ENCODE results near the gene R3HDM2.

R3HDM2 gene

GRCh38 chr12:57270966-57271470 is 159.8 kb downstream of the R3HDM2 start:
- DNase-seq (ENCODE audit: low read depth), result no peak
- no peak overlapping the region for H3K4me3 ChIP-seq (ENCODE audit: low read length)
- TF ChIP-seq, protein P1, sequence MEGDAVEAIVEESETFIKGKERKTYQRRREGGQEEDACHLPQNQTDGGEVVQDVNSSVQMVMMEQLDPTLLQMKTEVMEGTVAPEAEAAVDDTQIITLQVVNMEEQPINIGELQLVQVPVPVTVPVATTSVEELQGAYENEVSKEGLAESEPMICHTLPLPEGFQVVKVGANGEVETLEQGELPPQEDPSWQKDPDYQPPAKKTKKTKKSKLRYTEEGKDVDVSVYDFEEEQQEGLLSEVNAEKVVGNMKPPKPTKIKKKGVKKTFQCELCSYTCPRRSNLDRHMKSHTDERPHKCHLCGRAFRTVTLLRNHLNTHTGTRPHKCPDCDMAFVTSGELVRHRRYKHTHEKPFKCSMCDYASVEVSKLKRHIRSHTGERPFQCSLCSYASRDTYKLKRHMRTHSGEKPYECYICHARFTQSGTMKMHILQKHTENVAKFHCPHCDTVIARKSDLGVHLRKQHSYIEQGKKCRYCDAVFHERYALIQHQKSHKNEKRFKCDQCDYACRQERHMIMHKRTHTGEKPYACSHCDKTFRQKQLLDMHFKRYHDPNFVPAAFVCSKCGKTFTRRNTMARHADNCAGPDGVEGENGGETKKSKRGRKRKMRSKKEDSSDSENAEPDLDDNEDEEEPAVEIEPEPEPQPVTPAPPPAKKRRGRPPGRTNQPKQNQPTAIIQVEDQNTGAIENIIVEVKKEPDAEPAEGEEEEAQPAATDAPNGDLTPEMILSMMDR (conservative IDR thresholded peaks at IDR 0.05; ENCODE audit: low read length), result no peak

DNA sequence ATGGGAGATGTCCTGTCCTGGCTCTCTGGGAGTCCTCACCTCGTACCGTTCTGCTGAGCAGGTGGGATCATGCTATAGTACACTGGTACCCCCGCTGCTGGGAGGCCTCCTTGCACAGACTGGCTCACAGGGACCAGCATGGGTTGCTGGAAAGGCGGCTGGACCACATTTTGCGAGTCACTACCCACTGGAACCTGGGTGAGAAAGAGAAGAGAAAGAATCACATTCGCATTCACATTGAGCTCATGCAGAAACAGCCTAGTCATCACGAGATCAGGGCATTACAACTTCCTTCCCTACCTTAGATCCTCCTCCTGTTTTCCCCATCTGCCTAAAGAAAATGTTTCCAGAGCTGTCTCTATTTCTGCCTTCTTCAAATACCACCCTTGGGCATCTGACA is 162.6 kb downstream of the R3HDM2 start:
- DNase-seq (ENCODE audit: low read depth), result no peak
- no peak overlapping the region for H3K4me3 ChIP-seq (ENCODE audit: low read length)
- TF ChIP-seq, protein P1 (conservative IDR thresholded peaks at IDR 0.05; ENCODE audit: low read length), result no peak

GRCh38 chr12:57266681-57267080 is 164.2 kb downstream of the R3HDM2 start:
- no peak overlapping the region for H3K4me3 ChIP-seq (ENCODE audit: low read length)
- TF ChIP-seq, protein P1 (conservative IDR thresholded peaks at IDR 0.05; ENCODE audit: low read length), result no peak
- DNase-seq (ENCODE audit: low read depth), result no peak

DNA sequence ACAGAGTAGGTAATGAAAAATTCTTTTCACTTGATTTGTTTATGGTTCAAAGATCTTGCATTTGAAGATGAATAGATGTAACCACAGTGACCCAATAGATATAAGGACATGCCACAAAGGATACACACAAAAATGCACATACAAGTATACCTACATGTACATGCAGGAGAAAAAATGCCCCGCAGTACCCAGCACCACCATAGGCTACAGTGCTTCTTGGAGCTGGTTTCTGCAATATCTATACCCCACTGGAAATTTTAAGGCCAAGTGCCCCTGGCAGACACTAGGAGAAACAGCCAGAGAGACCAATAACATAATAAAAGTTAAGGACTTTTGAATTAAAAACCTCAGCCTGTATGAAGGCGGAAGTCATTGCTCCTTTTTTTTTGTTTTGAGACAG is 167.7 kb downstream of the R3HDM2 start:
- TF ChIP-seq, protein P1 (conservative IDR thresholded peaks at IDR 0.05; ENCODE audit: low read length), result no peak
- DNase-seq (ENCODE audit: low read depth), result no peak
- H3K4me3 ChIP-seq (ENCODE audit: low read length), result no peak overlapping the region

DNA sequence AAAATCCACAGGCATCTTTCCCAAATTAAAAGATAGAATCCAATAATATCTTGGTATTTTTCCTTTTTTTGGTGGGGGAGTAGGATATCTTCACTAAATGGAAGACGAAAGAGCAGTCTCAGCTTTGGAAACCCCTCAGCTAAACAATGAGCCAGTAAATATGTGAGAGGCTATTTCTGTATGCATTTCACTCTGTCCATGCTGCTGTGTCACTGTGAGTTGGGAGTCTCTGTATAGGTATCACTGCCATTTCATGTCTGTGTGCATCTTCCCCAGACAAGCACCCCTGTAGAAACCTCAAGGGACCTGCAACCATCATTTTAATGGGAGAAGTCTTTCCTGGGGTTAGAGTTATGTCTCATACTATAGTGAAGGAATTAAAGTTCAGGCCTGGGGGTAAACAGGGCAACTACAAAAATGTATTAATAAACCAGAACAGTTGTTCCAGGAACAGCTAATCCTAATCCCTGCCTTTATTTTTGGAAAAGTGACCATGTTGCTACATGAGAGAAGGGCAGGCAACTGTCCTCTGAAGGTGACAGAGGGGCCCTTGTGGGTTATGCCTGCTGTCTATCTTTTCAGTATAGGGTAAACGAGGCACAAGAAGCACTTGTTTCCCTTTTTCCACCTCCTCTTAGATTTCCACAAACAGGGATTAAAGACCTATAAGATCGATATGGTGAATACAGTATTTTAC is 168.6 kb downstream of the R3HDM2 start:
- H3K4me3 ChIP-seq (ENCODE audit: low read length), result no peak overlapping the region
- TF ChIP-seq, protein P1 (conservative IDR thresholded peaks at IDR 0.05; ENCODE audit: low read length), result no peak
- DNase-seq (ENCODE audit: low read depth), result no peak

GRCh38 chr12:57261428-57261865 is 169.4 kb downstream of the R3HDM2 start:
- DNase-seq (ENCODE audit: low read depth), result no peak
- H3K4me3 ChIP-seq (ENCODE audit: low read length), result no peak overlapping the region
- TF ChIP-seq, protein P1 (conservative IDR thresholded peaks at IDR 0.05; ENCODE audit: low read length), result no peak

DNA sequence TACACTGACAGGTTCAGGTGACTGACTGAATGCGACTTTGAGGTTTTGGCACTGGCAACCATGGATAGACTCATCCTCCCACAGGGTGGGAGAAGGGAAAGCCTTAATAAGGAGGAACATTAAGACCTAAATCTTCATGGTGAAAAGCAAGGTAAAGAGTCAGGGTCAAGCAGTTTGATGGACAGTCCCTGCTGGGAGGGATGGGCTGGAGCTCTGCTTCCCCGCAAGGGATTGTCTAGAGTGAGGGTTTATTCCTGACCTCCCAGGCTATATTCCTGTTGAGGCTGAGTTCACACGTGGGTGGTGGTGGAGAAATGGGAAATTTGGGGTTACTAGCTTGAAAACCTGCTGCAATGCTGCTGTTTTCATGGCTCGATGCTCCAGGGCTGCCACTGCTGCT is 170.5 kb downstream of the R3HDM2 start:
- DNase-seq (ENCODE audit: low read depth), result no peak
- H3K4me3 ChIP-seq (ENCODE audit: low read length), result no peak overlapping the region
- TF ChIP-seq, protein P1 (conservative IDR thresholded peaks at IDR 0.05; ENCODE audit: low read length), result no peak

Data from AG10803 (cell line).